GM10847 (cell line): ENCODE results near the gene PCSK6.

Experiments used
- POLR2A ChIP-seq: IDR thresholded peaks from 2 replicates; pipeline ENCODE4 v1.6.1; 2011; ENCODE audit not compliant: insufficient read length; ENCODE audit errors: extremely low read depth

PCSK6 gene

DNA sequence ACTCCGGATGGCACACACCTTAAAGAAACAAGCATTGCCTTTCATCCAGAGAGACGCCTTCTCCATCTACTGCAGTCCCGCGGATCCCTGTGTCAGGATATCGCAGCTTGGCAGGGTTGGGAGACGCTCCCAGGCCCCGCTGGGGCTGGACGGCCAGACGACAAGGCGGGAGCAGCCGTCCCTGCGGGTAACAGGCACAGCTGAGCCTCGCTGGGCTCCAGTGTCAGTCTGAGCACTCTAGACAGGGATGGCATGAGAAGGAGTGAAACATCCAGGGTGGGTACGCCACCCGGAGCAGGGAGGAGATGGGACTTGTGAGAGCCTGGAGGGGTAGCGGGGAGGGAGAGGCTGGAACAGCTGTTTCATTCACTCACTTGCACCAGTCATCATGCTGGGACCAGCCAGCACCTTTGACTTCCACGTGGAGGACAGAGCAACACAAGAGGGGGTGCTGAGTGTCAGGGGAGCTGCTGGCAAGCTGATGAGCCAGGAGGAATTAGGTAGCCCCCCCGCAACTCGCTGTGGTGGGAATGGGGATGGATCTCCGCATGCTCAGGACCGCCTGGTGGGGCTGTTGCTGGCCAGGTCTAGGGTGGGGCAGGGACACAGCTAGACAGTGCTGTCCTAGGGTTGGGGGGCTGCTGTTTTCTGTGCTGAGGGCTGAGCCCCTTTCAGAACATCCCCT lies 162.9 kb downstream of the PCSK6 start:
- no peak for TF ChIP-seq POLR2A

DNA sequence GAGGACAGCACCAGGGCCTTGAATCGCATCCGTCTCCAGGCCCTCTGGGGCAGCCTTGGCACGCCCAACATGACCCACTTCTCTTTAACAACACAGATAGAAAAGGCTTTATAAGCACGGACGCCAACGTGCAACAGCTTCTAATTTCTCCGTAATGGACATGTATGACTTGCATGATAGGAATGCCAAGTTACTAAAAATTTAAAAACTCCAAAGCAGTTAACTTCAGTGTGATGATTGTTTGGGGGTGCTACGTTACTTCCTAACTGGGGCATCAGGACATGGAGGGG lies 163.5 kb downstream of the PCSK6 start:
- no peak for TF ChIP-seq POLR2A

DNA sequence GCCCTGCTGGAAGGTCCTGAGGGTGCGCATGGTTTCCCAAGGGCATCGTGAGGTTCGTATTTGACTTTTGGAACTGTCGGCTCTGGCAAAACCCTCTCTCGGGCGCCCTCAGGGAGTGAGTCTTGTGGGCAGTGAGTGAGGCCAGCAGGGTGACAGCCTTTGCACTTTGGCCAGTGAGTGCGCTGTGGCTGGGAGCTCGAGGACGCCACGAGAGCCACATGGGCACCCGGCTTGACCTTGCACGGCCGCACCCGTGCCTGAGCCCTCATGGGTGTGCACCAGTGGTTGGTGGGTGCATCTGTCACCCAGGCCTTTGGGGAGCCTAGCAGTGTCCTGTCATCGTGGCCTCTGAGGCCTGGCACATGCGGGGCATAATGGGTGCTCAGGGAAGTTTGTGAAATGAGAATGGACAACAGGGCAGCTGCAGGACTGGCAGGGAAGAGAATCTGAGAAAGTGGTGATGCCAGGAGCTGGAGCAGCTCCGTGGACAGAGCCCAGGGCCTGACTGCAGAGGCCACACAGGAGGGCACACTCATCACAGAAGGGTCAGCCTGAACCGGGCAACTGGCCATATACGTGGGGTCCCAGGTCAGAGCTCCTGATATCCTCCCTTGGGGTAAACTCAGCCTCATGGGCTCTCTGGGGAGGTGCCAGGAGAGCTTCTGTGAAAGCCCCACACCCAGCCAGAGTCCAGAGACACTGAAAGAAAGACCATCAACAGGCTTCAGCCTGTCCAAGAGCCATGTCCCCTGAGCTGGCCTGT lies 164.1 kb downstream of the PCSK6 start:
- TF ChIP-seq POLR2A = no peak

DNA sequence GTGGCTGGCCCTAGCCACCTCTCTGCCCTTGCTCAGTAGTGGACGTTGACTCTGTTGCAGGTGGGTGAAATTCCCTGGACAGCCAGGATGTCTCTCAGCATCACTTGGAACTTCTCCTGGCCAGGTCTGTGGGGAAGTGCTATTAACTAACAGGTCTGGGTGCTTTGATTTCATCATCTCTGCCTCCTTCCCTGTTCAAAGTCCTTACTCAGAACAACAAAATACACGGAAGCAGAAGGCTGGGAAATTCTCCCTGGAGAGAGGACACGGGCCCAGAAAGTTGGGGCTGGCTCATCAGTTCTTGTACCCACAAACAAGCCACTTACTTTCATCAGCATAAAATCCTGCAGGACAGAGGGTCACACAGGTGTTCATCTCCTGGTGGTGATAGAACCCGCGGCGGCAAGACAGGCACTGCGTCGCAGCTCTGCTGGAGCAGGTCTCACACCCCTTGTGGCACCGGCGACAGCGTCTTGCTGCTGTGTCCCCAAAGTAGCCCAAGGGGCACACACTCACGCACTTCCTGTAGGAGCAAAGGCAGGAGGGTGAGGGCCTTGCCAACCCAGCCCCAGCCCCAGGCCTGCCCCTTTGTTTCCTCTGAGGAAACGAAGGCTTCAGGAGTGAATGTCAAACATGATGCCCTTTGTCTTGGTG lies 164.9 kb downstream of the PCSK6 start:
- no peak for TF ChIP-seq POLR2A

DNA sequence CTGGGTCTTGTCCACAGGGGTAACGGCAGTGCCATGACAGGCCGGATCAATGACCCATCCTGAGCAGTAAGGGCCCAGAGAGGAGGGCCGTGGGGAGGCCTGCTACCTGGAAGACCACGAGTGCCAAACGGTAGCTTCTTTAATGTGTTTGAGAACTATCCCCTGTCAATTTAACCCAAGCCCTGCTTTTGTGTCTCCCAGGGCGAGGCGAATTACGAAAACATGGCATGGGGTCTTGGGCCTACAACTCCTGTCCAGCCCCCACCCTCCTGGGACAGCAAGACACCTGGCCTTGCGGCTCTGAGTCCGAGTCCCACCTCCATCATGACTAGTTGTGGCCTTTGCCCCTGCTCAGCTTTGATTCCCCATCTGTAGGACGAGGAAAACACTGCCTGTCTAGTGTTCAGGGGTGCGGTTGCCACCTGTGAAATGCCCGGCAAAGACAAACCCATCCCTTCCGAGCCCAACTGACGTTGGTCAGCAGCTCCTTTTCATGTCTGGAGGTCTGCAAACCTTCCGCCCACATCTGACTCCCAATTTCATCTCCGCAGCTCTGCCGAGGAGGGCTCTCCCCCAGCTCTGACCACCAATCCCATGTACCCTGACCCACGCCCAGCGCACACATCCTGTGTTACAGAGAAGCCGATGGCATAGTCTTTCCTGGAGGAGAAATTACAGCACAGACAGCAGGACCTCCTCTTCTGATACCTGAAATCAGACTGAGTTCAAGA lies 165.5 kb downstream of the PCSK6 start:
- no peak for TF ChIP-seq POLR2A

DNA sequence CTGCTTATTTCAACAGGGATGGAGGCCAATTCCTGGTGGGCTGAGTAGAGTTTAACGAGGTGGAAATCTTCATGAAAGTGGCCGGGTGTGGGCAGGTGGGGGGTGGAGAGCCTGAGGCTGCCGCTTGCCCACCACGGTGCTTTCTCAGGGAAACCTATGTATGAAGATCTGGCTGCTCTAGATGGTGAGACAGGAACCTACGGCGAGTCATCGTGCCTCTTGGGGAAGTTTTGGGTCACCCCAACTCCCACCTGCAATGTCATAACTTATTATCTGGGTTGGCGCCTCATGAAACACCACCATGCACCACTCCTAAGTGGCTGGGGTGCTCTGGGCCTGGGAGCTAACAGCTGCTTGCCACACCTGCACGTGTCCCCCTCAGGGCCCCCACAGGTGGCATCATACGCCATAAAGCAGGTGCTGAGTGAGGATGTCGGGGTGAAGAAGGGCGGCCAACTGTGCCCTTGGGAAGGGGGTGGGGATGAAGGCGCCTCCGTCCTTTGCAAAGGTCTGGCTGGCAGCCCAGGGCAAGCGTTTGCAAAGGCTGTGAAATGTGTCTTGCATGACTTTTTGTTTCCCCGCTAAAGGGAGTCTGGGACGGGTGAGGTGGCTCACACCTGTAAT lies 166.5 kb downstream of the PCSK6 start:
- no peak for TF ChIP-seq POLR2A

DNA sequence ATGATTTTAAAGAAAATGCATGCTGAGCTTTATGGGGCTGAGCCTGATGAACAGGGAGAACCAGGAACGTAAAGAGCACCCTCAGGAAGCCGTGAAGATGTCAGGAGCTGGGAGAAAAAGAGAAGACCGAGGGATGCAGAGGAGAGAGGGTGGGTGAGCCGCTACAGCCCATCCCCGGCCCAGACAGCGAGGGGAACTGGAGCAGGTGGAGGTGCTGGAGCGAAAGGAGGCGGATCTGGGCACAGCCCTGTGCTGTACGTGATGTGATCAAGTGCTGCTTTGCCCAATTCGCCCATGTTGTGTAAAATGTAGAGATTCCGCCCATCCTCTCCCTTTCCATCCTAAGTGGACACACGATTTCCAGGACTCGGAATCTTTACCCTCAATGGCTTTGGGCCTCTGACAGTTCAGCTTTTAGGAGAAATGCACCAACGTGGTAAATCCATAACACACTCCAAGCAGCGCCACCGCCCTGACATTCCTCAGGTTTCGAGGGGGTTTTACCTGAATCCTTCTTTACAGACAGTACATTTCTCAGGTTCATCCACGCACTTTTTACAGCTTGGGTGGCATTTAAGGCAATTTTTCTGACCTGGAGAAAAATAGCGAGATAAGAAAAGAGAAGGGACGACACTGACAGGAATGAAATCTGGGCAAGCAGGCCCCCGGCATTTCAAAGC lies 167.4 kb downstream of the PCSK6 start:
- no peak for TF ChIP-seq POLR2A

DNA sequence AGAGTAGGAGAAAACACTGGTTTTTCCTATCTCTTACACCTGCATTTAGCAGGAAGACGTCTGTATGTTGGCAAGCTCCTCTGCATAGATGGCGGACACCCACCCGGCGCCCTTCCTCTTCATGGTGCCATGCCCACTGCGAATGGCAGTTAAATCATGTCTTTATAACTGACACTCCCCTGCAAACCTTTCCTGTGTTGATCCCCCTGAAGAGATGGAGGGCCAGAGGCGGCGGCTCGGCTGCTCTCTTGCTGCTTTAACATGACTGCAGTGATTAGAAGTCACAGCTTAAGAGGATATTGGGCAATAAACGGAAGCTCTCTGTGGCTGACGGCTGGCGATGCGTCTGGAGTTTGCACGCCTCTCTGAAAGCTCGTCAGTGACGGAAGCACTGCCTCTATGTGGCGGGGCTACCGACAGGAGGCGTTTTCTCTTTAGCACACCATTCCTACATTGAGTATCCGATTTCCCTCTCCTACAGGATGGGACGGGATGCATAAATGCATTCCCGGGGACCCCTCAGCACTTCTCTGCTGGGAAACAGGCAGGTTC lies 168.9 kb downstream of the PCSK6 start:
- no peak for TF ChIP-seq POLR2A

DNA sequence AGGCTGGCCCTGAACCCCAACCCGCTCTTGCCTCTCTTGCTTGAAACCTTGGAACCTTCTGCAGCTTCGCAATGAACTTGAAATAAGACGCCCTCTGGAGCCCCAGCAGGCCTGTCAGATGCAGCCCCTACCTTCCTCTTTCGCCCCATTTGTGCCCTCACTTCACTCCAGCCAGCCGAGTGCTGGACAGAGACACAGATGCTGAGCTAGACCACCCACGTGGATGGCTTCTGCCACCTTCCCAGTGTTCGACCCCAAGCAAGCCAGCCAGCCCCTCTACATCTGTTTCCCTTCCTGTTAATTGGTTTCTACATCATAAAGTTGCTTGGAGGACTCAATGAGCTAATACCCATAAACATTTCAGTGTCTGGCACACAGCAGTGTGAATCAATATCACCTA lies 170.7 kb downstream of the PCSK6 start:
- no peak for TF ChIP-seq POLR2A

DNA sequence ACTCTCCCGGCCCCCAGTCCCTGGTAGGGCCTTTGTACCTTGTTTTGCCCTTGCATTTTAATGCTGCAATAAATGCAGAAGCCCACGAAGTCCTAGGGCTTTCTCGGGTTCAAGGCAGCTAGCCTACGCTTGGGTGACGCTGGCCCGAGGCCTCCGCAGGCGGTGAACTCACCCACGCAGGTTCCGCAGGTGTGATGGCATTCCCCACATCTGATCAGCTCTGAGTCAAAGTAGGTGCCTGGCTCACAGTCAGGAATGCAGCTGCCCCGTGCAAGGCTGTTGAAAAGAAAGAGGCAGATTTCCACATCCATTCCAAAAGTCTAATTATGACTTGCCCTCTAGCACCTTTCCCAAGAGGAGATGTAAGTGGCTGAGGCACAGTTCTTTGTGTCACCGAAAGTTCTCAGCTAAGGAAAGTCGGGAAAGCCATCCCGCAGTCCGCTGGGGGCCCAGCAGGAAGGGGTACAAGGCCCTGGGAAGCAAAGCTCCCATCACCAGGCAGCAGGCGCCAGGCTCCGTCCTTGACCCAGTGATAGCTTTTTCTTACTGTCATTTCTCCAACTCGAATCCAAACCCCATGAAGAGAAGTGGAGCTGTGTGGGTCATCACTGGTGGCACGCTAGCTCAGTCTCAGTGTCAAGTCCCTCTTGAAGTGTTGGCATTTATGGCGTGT lies 171.2 kb downstream of the PCSK6 start:
- no peak for TF ChIP-seq POLR2A

DNA sequence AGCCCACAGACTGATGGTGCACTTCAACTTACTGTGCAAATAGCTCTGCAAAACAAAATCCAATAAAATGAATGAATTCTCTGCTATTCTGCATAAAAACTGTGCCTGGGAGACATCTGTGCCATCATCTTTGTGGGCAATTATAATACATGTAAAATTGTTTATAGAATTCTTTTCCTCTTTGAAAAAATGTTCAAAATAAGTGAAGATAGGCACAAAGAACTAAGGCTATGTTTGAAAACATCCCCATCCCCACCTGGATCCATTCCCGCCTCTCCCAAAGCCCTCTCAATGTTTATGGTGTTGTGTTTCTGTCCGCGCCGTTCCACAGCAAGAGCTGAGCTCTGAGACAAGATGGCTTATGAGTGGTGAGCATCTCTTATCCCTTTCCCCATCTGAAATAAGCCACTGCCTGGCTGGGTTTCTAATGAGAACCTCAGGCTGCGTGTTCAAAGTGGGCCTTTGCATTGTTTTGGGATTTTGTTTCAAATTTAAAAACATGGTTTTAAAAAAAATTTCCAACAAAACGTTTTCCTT lies 172.1 kb downstream of the PCSK6 start:
- TF ChIP-seq POLR2A = no peak

DNA sequence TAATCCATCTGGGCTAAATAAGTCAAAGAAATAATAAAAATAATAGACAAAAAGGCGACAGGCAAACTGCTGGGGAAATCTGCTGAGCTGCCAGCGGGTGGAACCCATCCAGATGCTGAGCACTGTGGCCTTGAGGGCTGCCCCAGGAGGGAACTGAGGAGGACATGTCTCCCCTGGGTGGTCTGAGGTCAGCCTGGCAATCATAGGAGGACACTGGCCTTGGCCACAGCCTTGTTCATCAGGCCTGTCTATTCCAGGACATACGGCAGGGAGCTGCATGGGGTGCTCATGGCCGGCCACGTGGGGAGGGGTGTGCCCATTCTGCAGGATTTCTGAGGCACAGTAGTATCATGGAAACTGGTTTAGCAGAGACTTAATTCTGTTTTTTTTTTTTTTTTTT lies 173.0 kb downstream of the PCSK6 start:
- no peak for TF ChIP-seq POLR2A

DNA sequence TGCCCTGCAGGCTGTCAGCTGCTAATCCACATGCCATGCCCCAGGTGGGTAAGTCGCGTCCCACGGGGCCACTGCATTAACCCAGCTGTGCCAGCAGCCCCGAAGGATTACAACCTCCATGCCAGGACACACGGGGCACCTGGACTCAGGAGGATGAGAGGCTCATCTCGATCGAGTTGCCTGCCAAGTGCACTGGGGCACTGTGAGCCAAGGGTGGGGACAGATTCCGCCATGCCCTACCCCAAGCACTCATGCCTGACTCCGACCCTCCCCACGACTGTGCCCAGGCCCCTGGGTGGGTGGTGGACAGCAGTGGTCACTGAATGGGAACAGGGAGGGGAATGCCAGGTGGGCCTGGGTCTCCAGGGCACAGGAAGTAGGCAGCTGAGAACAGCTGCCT lies 173.8 kb downstream of the PCSK6 start:
- TF ChIP-seq POLR2A = no peak

DNA sequence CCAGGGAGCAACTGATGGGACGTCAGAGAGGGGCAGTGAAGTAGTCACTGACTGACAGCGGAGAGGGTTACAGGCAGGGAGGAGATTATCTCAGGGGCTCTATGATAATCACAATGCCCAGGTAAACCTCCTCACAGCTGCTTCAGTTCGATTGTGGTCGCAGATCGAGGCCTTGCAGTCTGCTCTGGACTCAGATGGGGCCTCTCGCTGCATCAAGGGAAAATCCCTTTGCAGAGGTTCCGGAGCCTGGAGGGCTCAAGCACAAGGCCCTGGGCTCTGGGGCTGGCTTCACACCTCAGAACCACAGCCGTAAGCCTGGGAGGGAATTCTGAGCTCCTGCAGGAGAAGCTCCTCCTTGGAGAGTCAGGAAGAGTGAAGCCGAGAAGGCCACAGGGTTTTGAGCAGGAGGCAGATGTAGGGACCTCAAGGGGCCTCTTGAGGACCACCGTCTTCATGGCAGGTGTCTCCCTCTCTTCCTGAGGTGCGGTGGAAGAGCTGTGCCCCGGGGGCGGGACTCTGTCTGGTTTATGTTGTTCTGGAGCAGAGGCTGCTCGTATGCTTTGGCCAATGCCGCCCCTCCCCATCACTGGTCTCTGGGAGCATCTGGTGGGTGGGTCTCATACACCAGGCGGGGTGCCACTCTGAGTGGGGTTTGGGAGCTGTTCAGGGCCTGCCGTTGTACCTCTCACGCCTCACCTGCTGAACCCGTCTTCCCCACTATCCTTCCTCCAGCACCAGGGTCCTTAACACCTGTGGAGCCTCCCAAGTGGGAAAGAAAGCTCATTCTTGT lies 175.0 kb downstream of the PCSK6 start:
- no peak for TF ChIP-seq POLR2A
